Measurements from ENCODE around the gene ZNF134. TPM values are rescaled to one million over a fixed set of nuclear protein-coding genes. Genes with fewer than 3 reads are reported as not detected.
A peak's percentile ranks its signal among the peaks of the same experiment; 100 is the strongest.

The ZNF134 gene
- total and polyA plus RNA-seq, 9 of the 15 experiments (the other 6 are each of a cell fraction or from before 2014, with no cell fraction given), result 1.3 to 10.0 (median 5.7) TPM

- TF ChIP-seq ARID4B (CRISPR knock-in tag; IDR thresholded peaks at IDR 0.05), result peak; percentile 73; the same call in 1 of the 2 replicates
- TF ChIP-seq, protein P1, sequence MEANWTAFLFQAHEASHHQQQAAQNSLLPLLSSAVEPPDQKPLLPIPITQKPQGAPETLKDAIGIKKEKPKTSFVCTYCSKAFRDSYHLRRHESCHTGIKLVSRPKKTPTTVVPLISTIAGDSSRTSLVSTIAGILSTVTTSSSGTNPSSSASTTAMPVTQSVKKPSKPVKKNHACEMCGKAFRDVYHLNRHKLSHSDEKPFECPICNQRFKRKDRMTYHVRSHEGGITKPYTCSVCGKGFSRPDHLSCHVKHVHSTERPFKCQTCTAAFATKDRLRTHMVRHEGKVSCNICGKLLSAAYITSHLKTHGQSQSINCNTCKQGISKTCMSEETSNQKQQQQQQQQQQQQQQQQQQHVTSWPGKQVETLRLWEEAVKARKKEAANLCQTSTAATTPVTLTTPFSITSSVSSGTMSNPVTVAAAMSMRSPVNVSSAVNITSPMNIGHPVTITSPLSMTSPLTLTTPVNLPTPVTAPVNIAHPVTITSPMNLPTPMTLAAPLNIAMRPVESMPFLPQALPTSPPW (CRISPR knock-in tag; IDR thresholded peaks at IDR 0.05), result peak; percentile 95
- no peak for TF ChIP-seq MIER1 (IDR thresholded peaks at IDR 0.05; ENCODE audit: low read depth)
- peak; percentile 88 for TF ChIP-seq TFAP4 (CRISPR knock-in tag; IDR thresholded peaks at IDR 0.05; ENCODE audit: borderline replicate concordance)
- peak; percentile 47; the same call in 1 of the 2 replicates for TF ChIP-seq POLR2AphosphoS5 (IDR thresholded peaks at IDR 0.05; ENCODE audit: control insufficient read depth, insufficient read depth, low read depth, low read length)
- peak; percentile 58 for TF ChIP-seq L3MBTL2 (IDR thresholded peaks at IDR 0.05)
- TF ChIP-seq RBM25 (IDR thresholded peaks at IDR 0.05; ENCODE audit: low read depth, low read length, severe bottlenecking), result peak; percentile 62
- TF ChIP-seq PHF8 (IDR thresholded peaks at IDR 0.05; ENCODE audit: borderline replicate concordance, low read length), result peak; percentile 73; the same call in 1 of the 2 replicates
- TF ChIP-seq PKNOX1 (IDR thresholded peaks at IDR 0.05), result peak; percentile 99
- TF ChIP-seq, protein P2, sequence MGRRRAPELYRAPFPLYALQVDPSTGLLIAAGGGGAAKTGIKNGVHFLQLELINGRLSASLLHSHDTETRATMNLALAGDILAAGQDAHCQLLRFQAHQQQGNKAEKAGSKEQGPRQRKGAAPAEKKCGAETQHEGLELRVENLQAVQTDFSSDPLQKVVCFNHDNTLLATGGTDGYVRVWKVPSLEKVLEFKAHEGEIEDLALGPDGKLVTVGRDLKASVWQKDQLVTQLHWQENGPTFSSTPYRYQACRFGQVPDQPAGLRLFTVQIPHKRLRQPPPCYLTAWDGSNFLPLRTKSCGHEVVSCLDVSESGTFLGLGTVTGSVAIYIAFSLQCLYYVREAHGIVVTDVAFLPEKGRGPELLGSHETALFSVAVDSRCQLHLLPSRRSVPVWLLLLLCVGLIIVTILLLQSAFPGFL (CRISPR knock-in tag; IDR thresholded peaks at IDR 0.05), result peak; percentile 90; the same call in 1 of the 2 replicates
- TF ChIP-seq SIX5 (IDR thresholded peaks at IDR 0.05; ENCODE audit: borderline replicate concordance in 1 of 2, insufficient read depth in 1 of 2, low read depth in 1 of 2, low read length in 2 of 2), result peak; percentile 79 to 88
- no peak for TF ChIP-seq SMAD1 (IDR thresholded peaks at IDR 0.05; ENCODE audit: low read depth, low read length, partially characterized antibody)
- peak; percentile 35; the same call in 1 of the 2 replicates for TF ChIP-seq EP400 (IDR thresholded peaks at IDR 0.05)
- TF ChIP-seq ID3 (CRISPR knock-in tag; IDR thresholded peaks at IDR 0.05), result no peak
- no peak for TF ChIP-seq ID3 (tag; IDR thresholded peaks at IDR 0.05)
- peak; percentile 34; the same call in 1 of the 2 replicates for TF ChIP-seq CTBP1 (IDR thresholded peaks at IDR 0.05; ENCODE audit: borderline replicate concordance)
Observed at GRCh38 chr19:57632987-57633831, 19.2 kb downstream of the ZNF134 start, which contains the start of gene ZNF211 (continued).
